C4-2B (cell line): Measurements from ENCODE around the gene GARIN5A.

Experiments
- H3K27ac ChIP-seq: fragments of 450-650 bp; 2 replicates; pipeline ENCODE4 v1.5.1; 2017
- CTCF ChIP-seq: fragments of 450-650 bp; conservative IDR thresholded peaks from 2 replicates; pipeline ENCODE4 v1.5.1; 2017; ENCODE audit warnings: mild to moderate bottlenecking
- ZFX ChIP-seq: fragments of 450-650 bp; IDR thresholded peaks from 2 replicates; pipeline ENCODE4 v1.6.1; 2017

Gene GARIN5A

DNA sequence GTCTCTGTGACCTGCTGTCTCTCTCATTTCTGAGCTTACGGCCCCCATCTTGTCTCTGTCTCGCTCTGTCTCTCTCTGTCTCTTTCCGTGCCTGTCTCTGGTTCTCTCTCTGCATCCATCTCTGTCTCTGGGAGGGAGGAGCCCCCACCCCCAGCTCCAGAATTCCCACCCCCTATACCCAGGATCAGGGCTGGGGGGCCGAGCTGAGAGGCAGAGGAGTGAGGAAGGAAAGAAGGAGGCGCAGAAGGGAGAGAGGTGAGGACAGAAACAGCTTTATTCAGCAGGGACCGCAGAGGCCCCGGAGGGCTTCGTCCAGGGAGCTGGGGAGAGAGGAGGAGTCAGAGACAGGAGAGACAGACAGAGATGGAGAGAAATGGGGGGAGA, 20.4 kb upstream of the GARIN5A start:
- no peak for TF ChIP-seq ZFX
- TF ChIP-seq CTCF, result no peak
- H3K27ac ChIP-seq, result no peak overlapping the region

GRCh38 chr19:50496189-50497021, 19.8 kb upstream of the GARIN5A start:
- no peak overlapping the region for H3K27ac ChIP-seq
- TF ChIP-seq CTCF, result no peak
- no peak for TF ChIP-seq ZFX

DNA sequence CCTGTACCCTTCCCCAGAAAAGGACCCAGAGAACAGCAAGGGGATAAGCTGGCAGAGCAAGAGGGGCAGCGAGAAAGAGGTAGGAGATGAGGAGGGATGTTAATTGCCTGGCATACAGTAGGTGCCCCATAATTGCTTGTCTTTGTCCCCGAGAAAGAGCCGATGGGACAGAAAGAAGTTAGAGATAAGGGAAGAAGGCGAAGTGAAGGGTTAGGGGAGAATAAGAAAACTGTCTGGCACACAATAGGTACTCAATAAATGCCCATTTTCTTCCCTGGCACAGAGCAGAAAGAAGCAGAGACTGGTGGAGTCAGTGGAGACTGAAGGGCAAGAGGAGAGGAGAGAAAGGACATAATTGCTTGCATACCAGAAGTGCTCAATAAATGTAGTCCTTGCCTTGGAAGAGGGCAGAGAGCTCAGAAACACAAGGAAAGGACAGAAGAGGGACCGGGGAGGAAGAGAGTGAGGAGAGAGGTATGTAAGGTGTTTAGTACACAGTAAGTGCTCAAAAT, 18.4 kb upstream of the GARIN5A start:
- TF ChIP-seq CTCF (no peak), ZFX (no peak)

DNA sequence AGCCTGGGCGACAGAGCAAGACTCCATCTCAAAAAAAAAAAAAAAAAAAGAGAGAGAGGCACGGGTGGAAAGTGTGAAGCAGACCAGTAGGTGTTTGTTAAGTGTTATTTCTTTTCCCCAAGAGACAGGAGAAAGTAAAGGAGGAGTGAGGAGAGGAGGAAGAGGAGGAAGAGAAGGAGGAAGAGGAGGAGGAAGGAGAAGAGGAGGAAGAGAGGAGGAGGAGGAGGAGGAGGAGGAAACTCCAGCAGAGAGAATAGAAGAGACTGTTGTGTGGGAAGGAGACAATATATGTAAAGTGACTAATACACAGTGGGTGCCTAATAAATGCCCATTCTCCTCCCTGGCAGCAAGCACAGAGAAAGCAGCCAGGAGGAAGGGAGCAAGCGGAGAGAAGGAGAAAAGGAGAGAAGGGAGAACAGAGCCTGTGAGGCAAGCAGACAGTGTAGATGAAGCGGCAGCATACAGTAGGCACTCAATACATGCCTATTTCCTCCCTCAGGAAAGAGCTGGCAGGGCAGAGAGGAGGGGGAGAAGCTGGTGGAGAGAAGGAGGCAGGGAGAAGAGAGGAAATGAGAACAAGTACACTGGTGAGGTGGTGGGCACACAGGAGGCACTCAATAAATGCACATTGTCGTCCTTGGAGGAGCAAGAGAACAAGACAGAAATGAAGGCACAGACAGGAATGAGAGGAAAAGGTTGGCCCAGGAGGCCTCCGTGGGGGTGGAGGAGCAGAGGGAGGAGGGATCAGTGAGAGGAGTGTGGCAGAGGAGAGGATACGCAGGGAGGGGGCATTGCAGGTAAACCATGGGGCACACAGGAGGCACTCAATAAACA, 17.8 kb upstream of the GARIN5A start:
- no peak for TF ChIP-seq ZFX
- H3K27ac ChIP-seq, result no peak overlapping the region

More for the DNA sequence above, 18.4 kb upstream of the GARIN5A start:
- no peak overlapping the region for H3K27ac ChIP-seq

DNA sequence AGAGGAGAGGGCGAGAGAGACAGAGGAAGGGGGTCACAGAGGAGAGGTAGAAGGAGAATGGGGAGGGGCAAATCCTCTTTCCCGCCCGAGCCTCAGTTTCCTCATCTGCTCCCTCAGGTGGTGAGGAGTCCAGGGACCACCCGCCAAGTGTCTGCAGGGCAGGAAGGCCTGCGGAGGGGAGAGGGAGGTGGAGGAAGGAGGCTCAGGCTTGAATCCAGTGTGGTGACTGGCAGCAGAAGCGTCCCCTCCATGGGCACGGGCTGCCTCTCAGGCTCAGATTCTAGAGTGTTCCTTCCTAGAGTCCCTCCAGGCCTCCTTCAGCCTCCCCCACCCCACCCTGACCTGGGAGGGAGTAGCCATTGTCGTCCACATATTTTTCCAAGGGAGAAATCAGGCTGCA, 16.5 kb upstream of the GARIN5A start:
- no peak for TF ChIP-seq CTCF
- TF ChIP-seq ZFX, result no peak
- no peak overlapping the region for H3K27ac ChIP-seq

GRCh38 chr19:50492303-50493052, 15.8 kb upstream of the GARIN5A start:
- no peak overlapping the region for H3K27ac ChIP-seq
- no peak for TF ChIP-seq CTCF
- no peak for TF ChIP-seq ZFX

DNA sequence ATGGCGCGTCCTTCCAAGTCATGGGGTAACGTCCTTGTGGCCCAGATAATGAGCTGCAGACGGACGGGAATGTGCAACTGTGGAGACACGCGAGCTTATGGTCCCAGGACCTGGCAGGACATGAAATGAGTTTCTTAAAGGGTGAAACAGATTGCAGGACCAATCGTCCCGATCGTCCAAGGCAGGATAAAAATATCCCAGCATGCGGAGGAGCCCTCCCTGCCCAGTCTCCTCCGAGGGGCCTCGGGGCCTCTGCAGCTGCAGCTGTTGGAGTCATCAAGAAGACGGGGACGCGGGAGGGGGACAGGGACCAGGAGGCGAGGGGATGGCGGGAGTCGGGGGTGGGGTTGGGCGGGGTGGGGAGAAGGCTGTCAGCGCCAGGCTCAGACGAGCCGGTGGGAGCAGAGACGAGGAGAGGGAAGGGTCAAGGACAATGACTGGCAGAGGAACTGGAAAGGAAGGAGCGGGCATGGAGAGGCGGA, 14.4 kb upstream of the GARIN5A start:
- TF ChIP-seq ZFX, result no peak
- TF ChIP-seq CTCF, result no peak
- no peak overlapping the region for H3K27ac ChIP-seq
